Measurements from ENCODE around the gene TBC1D2. TPM values are rescaled to one million over a fixed set of nuclear protein-coding genes. Genes with fewer than 3 reads are reported as not detected.
A peak's percentile ranks its signal among the peaks of the same experiment; 100 is the strongest.

Gene TBC1D2
- total RNA-seq, 6 donors from 2014 or later: 62.4 to 217 (median 119) TPM

- 84 to 92% methylated on average over 3 of the region's 3 CpGs for WGBS, 2 donors
- no peak for TF ChIP-seq POLR2A (IDR thresholded peaks at IDR 0.05)
- no peak for TF ChIP-seq POLR2AphosphoS5 (IDR thresholded peaks at IDR 0.05)
- no peak for TF ChIP-seq CTCF (IDR thresholded peaks at IDR 0.05)
- TF ChIP-seq EP300 (IDR thresholded peaks at IDR 0.05): no peak
- Histone ChIP-seq H3K27ac (no peak overlapping the region), H3K9me3 (no peaks in the 10 kb centered on the region), H3K4me1 (peaks cover 7 to 31% (median 29%) of the 10 kb centered on the region in 4 donors), H3K4me3 (no peak overlapping the region), H3K36me3 (peaks cover 0 to 48% (median 8%) of the 10 kb centered on the region in 4 donors), H3K27me3 (no peaks in the 10 kb centered on the region)
- DNase-seq: no peak
- ATAC-seq (ENCODE audit: low FRiP score in 2 of 2): no peak
These were observed 13.0 kb downstream of the TBC1D2 start for GRCh38 chr9:98242426-98242825.

- ATAC-seq (ENCODE audit: low FRiP score in 2 of 2) (peak; percentile 56 to 62), DNase-seq (no peak)
- Histone ChIP-seq H3K4me3 (no peak overlapping the region), H3K27ac (peak overlapping the region in 3 of 4 donors; percentile 30 to 64 (median 46)), H3K4me1 (peaks cover 4 to 25% (median 22%) of the 10 kb centered on the region in 4 donors), H3K27me3 (no peaks in the 10 kb centered on the region), H3K9me3 (no peaks in the 10 kb centered on the region), H3K36me3 (peaks cover 0 to 51% (median 8%) of the 10 kb centered on the region in 4 donors)
- TF ChIP-seq CTCF (IDR thresholded peaks at IDR 0.05) (no peak), POLR2AphosphoS5 (IDR thresholded peaks at IDR 0.05) (no peak)
- WGBS, 2 donors: 85 to 91% methylated on average over 8 of the region's 8 CpGs
These were observed 13.8 kb downstream of the TBC1D2 start for GRCh38 chr9:98241357-98242300.

GRCh38 chr9:98240475-98240874 lies 15.0 kb downstream of the TBC1D2 start:
- Histone ChIP-seq H3K27ac (peak overlapping the region in 2 of 4 donors; percentile 46 to 64), H3K4me3 (no peak overlapping the region), H3K4me1 (peaks cover 4 to 19% (median 18%) of the 10 kb centered on the region in 4 donors), H3K27me3 (no peaks in the 10 kb centered on the region), H3K9me3 (no peaks in the 10 kb centered on the region), H3K36me3 (peaks cover 0 to 50% (median 9%) of the 10 kb centered on the region in 4 donors)
- DNase-seq (peak in 1 of 2 donors; percentile 49), ATAC-seq (ENCODE audit: low FRiP score in 2 of 2) (peak; percentile 66 to 69)
- TF ChIP-seq POLR2AphosphoS5 (IDR thresholded peaks at IDR 0.05) (peak in 1 of 2 donors; percentile 8), POLR2A (IDR thresholded peaks at IDR 0.05) (peak in 1 of 4 donors; percentile 15), CTCF (IDR thresholded peaks at IDR 0.05) (no peak)
- WGBS, 2 donors: 74 to 93% methylated on average over 3 of the region's 3 CpGs

- 69 to 84% methylated on average over 8 of the region's 8 CpGs for WGBS, 2 donors
- TF ChIP-seq POLR2AphosphoS5 (IDR thresholded peaks at IDR 0.05): no peak
These were observed 18.5 kb downstream of the TBC1D2 start for GRCh38 chr9:98236901-98237487.

GRCh38 chr9:98235126-98235525 lies 20.3 kb downstream of the TBC1D2 start:
- WGBS, 2 donors: 79 to 90% methylated on average over 9 of the region's 9 CpGs

More at GRCh38 chr9:98236901-98237487, 18.5 kb downstream of the TBC1D2 start:
- Histone ChIP-seq H3K27me3 (no peaks in the 10 kb centered on the region), H3K4me3 (no peak overlapping the region), H3K27ac (no peak overlapping the region), H3K36me3 (peaks cover 6 to 57% (median 18%) of the 10 kb centered on the region in 4 donors), H3K9me3 (no peaks in the 10 kb centered on the region), H3K4me1 (peaks cover 0 to 11% (median 10%) of the 10 kb centered on the region in 4 donors)
- ATAC-seq (ENCODE audit: low FRiP score in 2 of 2) (no peak), DNase-seq (peak in 1 of 2 donors; percentile 74)

More at GRCh38 chr9:98235126-98235525, 20.3 kb downstream of the TBC1D2 start:
- Histone ChIP-seq H3K27ac (no peak overlapping the region), H3K4me3 (no peak overlapping the region), H3K4me1 (peaks cover 0 to 4% (median 0%) of the 10 kb centered on the region in 4 donors), H3K27me3 (no peaks in the 10 kb centered on the region), H3K9me3 (no peaks in the 10 kb centered on the region), H3K36me3 (peaks cover 6 to 53% (median 22%) of the 10 kb centered on the region in 4 donors)
- no peak for TF ChIP-seq POLR2A (IDR thresholded peaks at IDR 0.05)
- no peak for TF ChIP-seq CTCF (IDR thresholded peaks at IDR 0.05)
- TF ChIP-seq POLR2AphosphoS5 (IDR thresholded peaks at IDR 0.05): no peak
- TF ChIP-seq EP300 (IDR thresholded peaks at IDR 0.05): no peak
- DNase-seq (no peak), ATAC-seq (ENCODE audit: low FRiP score in 2 of 2) (no peak)

Data from upper lobe of left lung (tissue), 6 donors.